KMS-11 (cell line): ENCODE measurements around the gene SF3A2.

Experiments used
- H2AFZ ChIP-seq: fragments of 200-600 bp; sonication (generic); 2 replicates; pipeline ENCODE4 v1.6.1; 2016; ENCODE audit warnings: antibody characterized with exemption, mixed run types, low read depth
- H3K27ac ChIP-seq: fragments of 200-600 bp; sonication (generic); 2 replicates; pipeline ENCODE4 v1.6.1; 2016; ENCODE audit warnings: mild to moderate bottlenecking, mixed run types
- H3K27me3 ChIP-seq: fragments of 200-600 bp; sonication (generic); 2 replicates; pipeline ENCODE4 v1.6.1; 2017; ENCODE audit warnings: mild to moderate bottlenecking, low read depth, mixed run types, moderate library complexity; ENCODE audit not compliant: insufficient read depth
- H3K36me3 ChIP-seq: fragments of 200-600 bp; sonication (generic); 2 replicates; pipeline ENCODE4 v1.6.1; 2017; ENCODE audit warnings: mild to moderate bottlenecking, mixed run types; ENCODE audit not compliant: insufficient read depth
- H3K4me1 ChIP-seq: fragments of 200-600 bp; sonication (generic); 2 replicates; pipeline ENCODE4 v1.6.1; 2016; ENCODE audit warnings: mild to moderate bottlenecking, low read depth, mixed run types; ENCODE audit not compliant: poor library complexity, severe bottlenecking
- H3K4me2 ChIP-seq: fragments of 200-600 bp; sonication (generic); 2 replicates; pipeline ENCODE4 v1.7.0; 2016; ENCODE audit warnings: mild to moderate bottlenecking, mixed run types
- H3K4me3 ChIP-seq: fragments of 200-600 bp; sonication (generic); IDR thresholded peaks from 2 replicates; pipeline ENCODE4 v1.6.1; 2017; ENCODE audit warnings: low read depth, low read length, mixed read lengths; ENCODE audit not compliant: insufficient read depth
- H3K79me2 ChIP-seq: fragments of 200-600 bp; sonication (generic); 2 replicates; pipeline ENCODE4 v1.6.1; 2016; ENCODE audit warnings: low read depth, mixed run types; ENCODE audit not compliant: insufficient read depth
- H3K9ac ChIP-seq: fragments of 200-600 bp; sonication (generic); 2 replicates; pipeline ENCODE4 v1.6.1; 2016; ENCODE audit warnings: mild to moderate bottlenecking, mixed run types
- H4K20me1 ChIP-seq: fragments of 200-600 bp; sonication (generic); 2 replicates; pipeline ENCODE4 v1.6.1; 2016; ENCODE audit warnings: mild to moderate bottlenecking, mixed run types; ENCODE audit not compliant: insufficient read depth
- CTCF ChIP-seq: fragments of 200-600 bp; sonication (generic); conservative IDR thresholded peaks from 2 replicates; pipeline ENCODE4 v1.6.1; 2017; ENCODE audit warnings: low read depth, mild to moderate bottlenecking, antibody characterized with exemption, low read length, moderate library complexity, mixed read lengths

Gene SF3A2

GRCh38 chr19:2213799-2214198, 22.8 kb upstream of the SF3A2 start:
- no peaks in the 10 kb centered on the region for H4K20me1 ChIP-seq
- no peak overlapping the region for H3K9ac ChIP-seq
- no peaks in the 10 kb centered on the region for H3K27me3 ChIP-seq
- H3K27ac ChIP-seq: no peak overlapping the region
- no peak for TF ChIP-seq CTCF
- no peaks in the 10 kb centered on the region for H3K36me3 ChIP-seq
- no peak overlapping the region for H2AFZ ChIP-seq
- H3K4me2 ChIP-seq: no peak overlapping the region
- H3K4me1 ChIP-seq: no peaks in the 10 kb centered on the region
- H3K4me3 ChIP-seq: no peak overlapping the region
- no peaks in the 10 kb centered on the region for H3K79me2 ChIP-seq

- Histone ChIP-seq H2AFZ (no peak overlapping the region), H3K36me3 (no peaks in the 10 kb centered on the region), H3K4me3 (no peak overlapping the region), H3K4me2 (no peak overlapping the region), H3K27ac (no peak overlapping the region), H3K9ac (no peak overlapping the region), H3K79me2 (no peaks in the 10 kb centered on the region), H4K20me1 (no peaks in the 10 kb centered on the region), H3K4me1 (no peaks in the 10 kb centered on the region), H3K27me3 (no peaks in the 10 kb centered on the region)
- TF ChIP-seq CTCF: no peak
Observed at GRCh38 chr19:2214251-2214650, 22.4 kb upstream of the SF3A2 start.

GRCh38 chr19:2215281-2215751, 21.3 kb upstream of the SF3A2 start:
- no peaks in the 10 kb centered on the region for H3K4me1 ChIP-seq
- H3K4me2 ChIP-seq: no peak overlapping the region
- H3K4me3 ChIP-seq: no peak overlapping the region
- TF ChIP-seq CTCF: no peak
- no peaks in the 10 kb centered on the region for H3K79me2 ChIP-seq
- H3K27me3 ChIP-seq: no peaks in the 10 kb centered on the region
- H2AFZ ChIP-seq: no peak overlapping the region
- no peak overlapping the region for H3K9ac ChIP-seq
- H3K36me3 ChIP-seq: no peaks in the 10 kb centered on the region
- H3K27ac ChIP-seq: no peak overlapping the region
- H4K20me1 ChIP-seq: no peaks in the 10 kb centered on the region

GRCh38 chr19:2216361-2217225, 20.0 kb upstream of the SF3A2 start:
- no peaks in the 10 kb centered on the region for H4K20me1 ChIP-seq
- H3K27me3 ChIP-seq: no peaks in the 10 kb centered on the region
- H3K79me2 ChIP-seq: no peaks in the 10 kb centered on the region
- TF ChIP-seq CTCF: no peak
- H3K4me3 ChIP-seq: no peak overlapping the region
- H3K4me1 ChIP-seq: no peaks in the 10 kb centered on the region
- no peak overlapping the region for H2AFZ ChIP-seq
- H3K9ac ChIP-seq: no peak overlapping the region
- H3K36me3 ChIP-seq: no peaks in the 10 kb centered on the region
- H3K4me2 ChIP-seq: no peak overlapping the region
- H3K27ac ChIP-seq: no peak overlapping the region
